CD4-positive, alpha-beta T cell treated with Interferon alpha-2 for 1 hour (primary cell): ENCODE data around the gene SLC49A3.
"Not testable (repeated sequence)": the region's sequence is repeated elsewhere in the genome, so short reads cannot be mapped to it uniquely, and the experiment has no call there.

ENCODE experiments used
- DNase-seq, 2 donors: peaks; one replicate each; pipeline ENCODE4 v3.0.0-alpha.2; 2020 to 2022

SLC49A3 gene

DNA sequence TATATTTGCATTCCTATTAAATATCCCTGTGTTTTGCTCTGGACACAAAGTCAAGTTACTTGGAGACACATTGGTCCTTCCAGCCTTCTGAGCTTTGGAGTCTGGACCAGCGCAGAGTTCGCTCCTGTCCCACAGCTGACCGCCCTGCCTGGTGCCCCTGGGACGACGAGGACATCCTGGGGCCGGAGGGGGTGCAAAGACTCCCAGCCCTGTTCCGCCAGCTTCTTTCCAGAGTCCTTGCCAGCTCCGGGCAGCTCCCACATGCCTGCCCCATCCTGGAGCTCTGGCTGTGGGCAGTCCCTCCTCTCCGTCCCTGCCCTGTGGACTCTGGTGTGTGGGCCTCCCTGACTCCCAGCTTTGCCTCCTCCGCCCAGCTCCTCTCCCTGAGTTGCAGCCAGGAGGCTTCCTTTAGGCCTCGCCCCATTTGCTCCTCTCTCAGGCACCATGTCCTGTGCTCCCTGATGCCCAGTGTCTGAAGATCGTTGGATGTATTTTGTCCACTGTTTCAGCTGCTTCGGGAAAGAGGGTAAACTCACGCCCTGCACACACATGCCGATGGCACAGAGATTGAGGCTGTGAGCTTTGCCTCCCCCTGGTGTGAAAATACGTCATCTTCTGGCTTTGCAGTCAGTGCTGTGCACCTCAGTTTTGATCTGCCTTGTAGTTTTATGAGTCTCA is 11.8 kb upstream of the SLC49A3 start:
- DNase-seq, result no peak

DNA sequence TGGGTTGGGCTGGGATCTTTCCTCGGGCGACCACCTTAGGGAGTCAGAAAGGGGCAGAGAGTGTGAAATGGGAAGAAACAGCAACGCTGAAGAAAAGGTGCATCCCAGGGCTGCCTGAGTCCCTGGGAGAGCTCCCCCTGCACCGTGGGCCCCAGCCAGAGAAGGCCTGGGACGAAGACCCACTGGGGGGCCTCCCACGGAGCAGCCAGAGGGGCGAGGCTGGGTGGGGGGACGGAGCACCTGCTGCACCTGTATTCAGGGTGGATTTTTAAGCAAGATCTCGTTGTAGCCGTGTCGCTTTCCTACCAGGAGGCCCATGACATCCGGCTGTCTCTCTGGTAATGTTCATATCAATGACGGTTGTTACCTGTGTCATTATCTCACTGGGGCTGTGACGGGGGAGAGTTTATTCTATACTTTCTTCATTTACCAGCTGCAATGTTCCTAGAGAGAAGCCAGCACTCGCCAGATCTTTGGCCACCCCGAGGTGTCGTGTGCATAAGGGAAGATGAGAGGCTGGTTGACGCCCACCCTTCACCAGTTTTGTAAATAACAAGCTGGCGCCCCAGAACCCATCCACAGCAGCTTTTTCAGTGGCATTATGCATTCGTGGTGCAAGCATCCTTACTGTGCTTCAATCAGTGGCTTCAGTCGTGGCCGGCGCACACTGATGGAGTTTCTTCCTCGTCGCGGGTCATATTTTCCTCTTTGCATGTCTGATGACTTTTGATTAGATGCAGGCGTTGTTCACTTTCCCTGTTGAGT is 11.0 kb upstream of the SLC49A3 start:
- no peak for DNase-seq

DNA sequence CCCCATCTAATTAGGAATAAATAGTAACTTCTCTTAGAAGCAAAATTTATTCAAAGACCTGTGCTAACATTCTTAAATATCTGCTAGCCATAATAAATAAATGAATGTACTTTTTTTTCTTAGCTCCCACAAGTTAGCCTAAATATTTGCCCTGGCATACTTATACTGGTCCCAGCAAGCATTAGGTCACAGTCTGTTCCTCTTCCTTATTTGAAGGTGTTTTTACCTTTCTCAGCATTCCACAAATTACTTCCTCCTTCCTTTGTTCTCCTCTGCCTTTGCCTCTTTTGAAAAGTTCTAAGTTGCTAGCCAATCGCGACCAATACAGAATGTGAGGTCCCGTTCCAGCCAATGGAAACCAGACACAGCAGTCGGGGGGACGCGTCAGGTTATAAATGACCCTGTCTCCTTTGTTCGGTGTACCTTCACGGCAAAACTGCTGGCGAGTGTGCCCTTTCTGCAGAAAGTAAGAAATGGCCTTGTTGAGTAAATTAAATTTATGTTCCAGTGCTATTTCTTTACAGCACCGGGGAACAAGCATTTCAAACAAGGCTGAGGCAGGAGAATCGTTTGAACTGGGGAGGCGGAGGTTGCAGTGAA is 5.5 kb upstream of the SLC49A3 start:
- DNase-seq, result not testable (repeated sequence)

DNA sequence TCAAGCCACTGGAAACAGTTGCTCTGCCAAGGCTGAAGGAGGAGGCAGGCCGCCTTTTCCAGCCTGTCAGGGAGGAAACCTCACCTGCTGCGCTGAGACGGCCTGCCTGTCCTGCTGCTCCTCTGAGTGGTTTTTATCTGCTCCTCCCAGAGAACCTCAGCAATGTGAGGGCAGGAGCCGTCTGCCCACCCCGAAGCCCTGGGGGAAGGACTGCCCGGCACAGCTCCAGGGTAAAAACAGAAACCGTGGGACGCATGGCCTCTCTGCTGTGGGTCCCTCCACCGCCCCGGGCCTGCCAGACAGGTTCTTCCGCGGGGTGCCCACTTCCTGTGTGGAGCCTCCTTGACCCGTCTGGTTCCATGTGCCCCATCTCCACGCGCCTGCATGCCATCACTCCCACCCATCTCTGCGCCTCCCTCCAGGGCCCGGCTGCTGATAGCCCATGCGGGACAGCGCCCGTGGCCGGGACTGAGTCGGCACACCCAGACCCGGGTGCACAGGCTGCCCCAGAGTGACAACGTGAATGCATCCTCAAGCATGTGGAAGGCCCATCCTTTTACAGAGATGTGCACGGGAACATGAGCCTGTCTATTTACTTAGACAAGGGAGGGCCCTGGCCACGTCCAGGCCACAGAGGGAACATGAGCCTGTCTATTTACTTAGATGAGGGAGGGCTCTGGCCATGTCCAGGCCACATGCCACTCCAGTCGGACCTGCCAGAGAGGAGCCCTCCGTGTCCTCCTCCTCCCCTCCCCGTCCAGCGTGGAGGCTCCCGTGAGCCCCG is 4.0 kb upstream of the SLC49A3 start:
- DNase-seq, result no peak

DNA sequence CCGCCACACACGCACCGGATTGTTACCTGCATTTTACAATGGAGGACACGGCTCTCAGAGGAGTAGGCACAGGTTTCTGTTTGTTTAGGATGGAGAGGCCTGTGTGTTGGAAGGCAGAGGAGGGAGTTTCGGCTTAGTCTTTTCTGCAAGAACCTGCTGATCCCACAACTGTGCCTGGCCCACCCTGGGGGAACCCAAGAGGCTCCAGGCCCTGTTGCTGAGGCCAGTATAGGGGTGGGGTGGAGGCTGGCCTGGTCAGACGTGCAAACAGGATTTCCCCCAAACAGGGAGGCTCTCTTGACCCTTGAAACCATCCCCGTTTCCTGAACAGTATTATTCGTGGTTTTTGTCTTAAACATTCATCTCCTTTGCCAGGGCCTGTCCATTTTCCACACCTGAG is 772 bp upstream of the SLC49A3 start:
- no peak for DNase-seq

DNA sequence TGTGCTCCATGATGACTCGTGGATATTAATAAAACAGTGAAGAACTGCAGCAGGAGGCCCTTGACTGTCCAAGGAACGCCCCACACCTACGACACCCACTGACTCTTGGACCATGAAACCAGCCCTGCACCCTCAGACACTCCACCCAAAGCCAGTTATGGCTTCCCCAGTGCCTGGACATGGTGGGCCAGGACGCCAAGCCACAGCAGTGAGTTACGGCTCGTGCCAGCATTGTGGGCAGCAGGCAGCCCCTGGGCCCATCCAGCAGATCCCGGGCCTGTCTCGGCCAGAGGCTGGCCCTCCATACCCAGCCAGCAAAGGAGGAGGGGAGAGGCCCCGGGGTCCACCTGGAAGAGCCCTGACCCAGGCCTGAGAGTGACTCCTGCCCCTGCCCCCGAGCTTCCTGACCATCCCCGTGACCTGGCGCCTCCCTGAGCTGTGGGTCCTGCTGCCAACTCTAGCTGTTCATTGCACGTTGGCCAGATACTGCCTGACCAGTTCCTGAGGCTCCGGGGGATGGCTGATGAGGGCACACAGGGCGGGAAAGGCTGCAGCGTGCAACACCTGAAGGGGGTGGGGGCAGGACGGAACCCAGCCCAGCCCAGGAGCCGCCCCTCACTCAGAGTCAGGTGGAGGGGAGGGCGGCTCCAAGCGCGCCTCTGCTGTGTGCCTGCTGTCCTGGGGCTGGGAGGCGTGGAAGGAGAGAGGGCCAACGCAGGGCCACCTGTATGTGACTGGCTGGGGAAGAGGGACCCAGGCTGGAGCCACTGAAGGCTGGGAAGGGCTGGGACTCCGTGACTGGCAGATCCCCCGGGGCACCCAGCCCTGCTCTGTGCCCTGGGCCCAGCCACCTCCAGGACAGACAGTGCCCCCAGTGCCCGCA is 739 bp downstream of the SLC49A3 start:
- DNase-seq, result no peak

- DNase-seq, result peak in 1 of 2 donors; percentile 76
These were observed 1.6 kb downstream of the SLC49A3 start for GRCh38 chr4:687048-687970.

DNA sequence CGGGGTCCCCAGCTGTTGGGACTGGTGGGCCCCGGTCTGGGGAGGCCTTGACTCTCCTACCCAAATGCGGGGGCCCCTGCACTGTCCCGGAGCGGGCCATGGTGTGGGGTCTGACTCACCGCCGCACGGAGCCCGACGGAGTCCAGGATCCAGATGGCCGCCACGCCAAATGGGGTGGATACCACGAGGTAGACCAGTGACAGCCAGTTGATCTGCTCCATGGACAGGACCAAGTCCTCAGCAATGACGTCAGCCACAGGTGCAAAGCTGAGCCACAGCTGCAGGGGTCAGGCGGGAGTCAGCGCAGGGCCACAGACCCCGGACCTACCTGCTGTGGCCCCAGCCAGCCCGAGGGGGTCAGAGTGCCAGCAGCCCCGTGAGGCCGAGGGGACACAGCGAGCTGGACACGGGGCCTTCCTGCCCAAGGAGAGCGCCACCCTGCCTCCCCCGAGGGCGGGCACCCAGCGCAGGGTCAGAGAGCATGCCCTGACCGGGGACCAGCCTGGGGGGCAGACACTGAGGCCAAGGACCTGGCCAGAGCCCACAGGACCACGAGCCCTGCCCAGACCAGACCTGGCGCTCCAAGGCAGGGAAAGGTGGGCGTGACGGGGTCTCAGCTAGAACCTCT is 2.4 kb downstream of the SLC49A3 start:
- no peak for DNase-seq

- DNase-seq, result no peak
These were observed 3.1 kb downstream of the SLC49A3 start for GRCh38 chr4:685679-686412.

GRCh38 chr4:684623-685327 is 4.2 kb downstream of the SLC49A3 start:
- no peak for DNase-seq

DNA sequence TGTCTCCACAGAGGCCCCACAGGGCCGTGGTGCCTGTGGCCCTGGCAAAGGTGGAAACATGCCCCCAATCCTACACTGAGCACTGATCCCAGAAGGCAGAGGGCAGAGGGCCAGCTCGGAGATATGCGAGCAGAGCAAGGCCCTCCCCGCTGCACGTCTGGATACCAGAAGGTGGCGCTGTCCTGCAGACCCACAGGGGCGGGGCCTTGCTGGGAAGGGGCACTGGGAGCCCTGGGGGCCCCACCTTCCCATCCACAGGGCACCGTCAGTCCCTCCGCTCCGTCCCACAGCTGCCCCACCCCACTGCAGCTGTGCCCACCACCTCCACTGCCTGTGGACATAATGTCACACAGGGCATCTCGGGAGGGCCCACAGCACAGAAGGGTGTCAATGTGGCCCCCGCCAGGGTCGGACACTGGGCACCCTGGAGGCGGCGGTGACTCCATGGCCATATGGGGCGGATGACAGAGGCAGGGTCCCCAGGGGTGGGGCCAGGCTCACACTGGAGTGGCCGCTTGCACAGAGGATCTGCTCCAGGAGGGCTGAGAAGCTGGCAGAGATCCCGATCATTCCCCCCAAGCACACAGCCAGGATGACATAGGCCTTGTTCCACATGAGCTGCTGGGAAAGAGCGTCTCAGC is 4.8 kb downstream of the SLC49A3 start:
- peak; percentile 24 to 49 for DNase-seq

DNA sequence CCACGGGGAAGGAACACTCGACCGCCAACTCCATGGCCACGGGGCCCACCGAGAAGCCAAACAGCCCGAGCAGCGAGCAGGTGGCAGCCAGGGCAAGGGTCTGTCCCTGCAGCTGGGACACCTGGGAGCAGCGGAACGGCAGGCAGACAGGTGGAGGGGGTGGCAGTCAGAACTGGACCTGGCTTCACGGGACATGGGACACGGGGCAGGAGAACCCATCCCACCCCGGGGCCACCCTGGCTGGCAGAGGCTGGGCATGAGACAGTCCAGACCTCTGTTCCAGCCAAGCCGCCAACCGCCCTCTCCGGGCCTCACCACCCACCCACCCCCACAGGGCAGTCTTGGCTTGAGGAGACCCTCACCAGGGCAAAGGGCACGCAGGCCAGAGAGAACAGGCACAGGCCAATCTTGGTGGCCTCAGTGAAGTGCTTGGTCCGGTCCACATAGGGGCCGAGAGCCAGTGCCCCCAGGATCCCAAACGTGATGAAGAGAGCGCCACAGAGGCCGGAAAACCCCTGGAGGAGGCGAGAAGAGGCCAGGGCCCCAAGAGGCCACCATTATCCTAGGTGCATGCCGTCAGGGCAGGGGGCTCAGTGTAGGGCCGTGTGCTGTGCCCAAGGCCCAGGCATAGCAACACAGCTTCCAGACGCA is 5.6 kb downstream of the SLC49A3 start:
- DNase-seq, result no peak

DNA sequence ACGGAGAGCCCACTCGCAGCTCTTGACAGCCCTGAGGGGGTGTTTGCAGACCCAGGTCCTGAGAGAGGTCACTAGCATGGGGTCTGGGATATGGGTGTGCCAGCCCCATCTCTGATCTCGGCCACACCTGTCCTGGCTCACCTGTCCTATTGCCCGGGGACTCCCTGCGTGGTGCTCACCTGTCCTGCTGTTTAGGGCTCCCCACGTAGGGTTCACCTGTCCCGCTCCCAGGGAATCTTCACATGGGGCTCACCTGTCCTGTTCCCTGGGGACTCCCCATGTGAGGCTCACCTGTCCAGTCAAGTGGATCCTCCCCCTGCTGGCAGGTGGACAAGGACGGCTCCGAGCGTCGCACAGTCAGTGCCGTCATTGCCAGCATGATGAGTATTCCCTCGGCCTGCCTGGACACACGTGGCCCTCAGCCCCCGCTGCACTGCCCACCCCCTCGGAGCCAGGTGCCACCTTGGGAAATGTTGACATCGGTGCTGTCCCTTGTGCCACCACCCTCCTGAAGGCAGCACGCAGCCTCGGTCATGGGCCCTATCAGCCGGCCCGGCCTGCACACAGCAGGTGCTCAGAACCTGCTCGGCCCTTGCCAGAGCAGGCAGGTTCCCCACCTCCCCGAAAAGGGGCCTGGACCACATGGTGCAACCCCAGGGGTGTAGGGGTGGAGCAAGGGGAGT is 6.3 kb downstream of the SLC49A3 start:
- DNase-seq, result no peak

GRCh38 chr4:681736-682451 is 7.1 kb downstream of the SLC49A3 start:
- peak; percentile 42 to 68 for DNase-seq

DNA sequence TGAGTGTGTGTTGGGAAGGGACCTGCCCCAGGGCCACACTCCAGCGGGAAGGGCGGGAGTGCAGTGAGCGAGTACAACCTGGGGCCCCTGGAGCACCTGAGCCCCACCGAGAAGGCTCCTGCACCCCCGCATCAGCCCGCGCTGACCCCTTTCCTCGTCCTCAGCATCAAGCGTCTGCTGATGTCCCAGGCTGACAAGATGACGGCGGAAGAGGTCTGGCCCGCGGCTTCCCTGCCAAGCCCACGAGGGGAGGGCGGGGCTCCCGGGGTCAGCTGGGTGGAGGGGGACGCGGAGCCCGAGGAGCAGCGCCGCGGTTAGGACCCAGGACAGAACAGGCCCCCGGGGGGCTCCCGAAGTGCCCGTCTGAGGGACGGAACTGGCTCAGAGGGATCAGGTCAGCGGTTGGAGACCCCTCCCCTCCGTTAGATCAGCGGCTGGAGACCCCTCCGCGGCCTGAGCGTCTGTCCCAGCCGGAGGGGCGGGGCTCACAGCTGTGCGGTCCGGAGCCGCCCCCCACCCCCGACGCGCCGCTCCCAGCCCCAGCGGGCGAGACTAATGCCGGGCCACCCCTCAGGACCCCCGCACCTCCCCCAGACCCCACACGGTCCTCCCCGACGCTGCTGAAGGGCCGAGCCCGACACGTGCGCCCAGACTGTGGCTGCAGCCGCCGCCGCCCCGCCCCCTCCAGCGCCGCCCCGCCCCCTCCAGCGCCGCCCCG is 7.9 kb downstream of the SLC49A3 start:
- peak; percentile 61 to 70 for DNase-seq

DNA sequence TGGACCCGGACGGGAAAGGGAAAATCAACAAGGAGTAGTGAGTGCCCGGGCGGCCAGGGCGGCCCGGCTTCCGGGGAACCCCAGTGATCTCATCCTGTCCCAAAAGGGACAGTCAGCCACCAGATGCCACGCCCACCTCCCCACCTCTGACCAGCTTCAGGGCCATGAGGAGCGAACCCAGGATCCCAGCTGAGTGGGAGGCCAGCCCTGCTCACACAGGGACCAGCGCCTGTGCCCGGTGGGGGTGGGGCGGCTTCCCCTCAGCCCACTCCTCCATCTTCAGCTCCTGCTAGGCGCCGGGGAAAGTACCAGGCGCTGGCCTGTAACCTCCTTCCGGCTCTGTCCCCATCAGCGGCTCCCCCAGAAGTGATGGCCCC is 8.4 kb downstream of the SLC49A3 start:
- peak; percentile 23 to 46 for DNase-seq
